Measurements from ENCODE around the gene GLT6D1.

DNA sequence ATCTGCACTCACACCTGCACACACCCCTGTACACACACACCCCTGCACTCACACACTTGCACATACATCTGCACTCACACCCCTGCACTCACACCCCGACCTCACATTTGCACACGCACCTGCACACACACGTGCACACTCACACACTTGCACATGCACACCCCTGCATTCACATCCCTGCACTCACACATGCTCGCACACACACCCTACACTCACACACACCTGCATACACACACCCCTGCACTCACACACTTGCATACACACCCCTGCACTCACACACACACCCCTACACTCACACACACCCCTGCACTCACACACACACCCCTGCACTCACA lies 27.5 kb downstream of the GLT6D1 start:
- TF ChIP-seq, protein P1, sequence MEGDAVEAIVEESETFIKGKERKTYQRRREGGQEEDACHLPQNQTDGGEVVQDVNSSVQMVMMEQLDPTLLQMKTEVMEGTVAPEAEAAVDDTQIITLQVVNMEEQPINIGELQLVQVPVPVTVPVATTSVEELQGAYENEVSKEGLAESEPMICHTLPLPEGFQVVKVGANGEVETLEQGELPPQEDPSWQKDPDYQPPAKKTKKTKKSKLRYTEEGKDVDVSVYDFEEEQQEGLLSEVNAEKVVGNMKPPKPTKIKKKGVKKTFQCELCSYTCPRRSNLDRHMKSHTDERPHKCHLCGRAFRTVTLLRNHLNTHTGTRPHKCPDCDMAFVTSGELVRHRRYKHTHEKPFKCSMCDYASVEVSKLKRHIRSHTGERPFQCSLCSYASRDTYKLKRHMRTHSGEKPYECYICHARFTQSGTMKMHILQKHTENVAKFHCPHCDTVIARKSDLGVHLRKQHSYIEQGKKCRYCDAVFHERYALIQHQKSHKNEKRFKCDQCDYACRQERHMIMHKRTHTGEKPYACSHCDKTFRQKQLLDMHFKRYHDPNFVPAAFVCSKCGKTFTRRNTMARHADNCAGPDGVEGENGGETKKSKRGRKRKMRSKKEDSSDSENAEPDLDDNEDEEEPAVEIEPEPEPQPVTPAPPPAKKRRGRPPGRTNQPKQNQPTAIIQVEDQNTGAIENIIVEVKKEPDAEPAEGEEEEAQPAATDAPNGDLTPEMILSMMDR (IDR thresholded peaks at IDR 0.05; ENCODE audit: insufficient read depth, low read length), result no peak
- no peak for TF ChIP-seq POLR2AphosphoS5 (IDR thresholded peaks at IDR 0.05; ENCODE audit: low read depth)
- TF ChIP-seq, protein P2, sequence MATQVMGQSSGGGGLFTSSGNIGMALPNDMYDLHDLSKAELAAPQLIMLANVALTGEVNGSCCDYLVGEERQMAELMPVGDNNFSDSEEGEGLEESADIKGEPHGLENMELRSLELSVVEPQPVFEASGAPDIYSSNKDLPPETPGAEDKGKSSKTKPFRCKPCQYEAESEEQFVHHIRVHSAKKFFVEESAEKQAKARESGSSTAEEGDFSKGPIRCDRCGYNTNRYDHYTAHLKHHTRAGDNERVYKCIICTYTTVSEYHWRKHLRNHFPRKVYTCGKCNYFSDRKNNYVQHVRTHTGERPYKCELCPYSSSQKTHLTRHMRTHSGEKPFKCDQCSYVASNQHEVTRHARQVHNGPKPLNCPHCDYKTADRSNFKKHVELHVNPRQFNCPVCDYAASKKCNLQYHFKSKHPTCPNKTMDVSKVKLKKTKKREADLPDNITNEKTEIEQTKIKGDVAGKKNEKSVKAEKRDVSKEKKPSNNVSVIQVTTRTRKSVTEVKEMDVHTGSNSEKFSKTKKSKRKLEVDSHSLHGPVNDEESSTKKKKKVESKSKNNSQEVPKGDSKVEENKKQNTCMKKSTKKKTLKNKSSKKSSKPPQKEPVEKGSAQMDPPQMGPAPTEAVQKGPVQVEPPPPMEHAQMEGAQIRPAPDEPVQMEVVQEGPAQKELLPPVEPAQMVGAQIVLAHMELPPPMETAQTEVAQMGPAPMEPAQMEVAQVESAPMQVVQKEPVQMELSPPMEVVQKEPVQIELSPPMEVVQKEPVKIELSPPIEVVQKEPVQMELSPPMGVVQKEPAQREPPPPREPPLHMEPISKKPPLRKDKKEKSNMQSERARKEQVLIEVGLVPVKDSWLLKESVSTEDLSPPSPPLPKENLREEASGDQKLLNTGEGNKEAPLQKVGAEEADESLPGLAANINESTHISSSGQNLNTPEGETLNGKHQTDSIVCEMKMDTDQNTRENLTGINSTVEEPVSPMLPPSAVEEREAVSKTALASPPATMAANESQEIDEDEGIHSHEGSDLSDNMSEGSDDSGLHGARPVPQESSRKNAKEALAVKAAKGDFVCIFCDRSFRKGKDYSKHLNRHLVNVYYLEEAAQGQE (IDR thresholded peaks at IDR 0.05; ENCODE audit: insufficient replicate concordance, low read depth), result no peak
- TF ChIP-seq GABPA (IDR thresholded peaks at IDR 0.05; ENCODE audit: low read depth), result no peak
